Breast epithelium (tissue), 3 donors: ENCODE data around the gene ZNF558.

ENCODE experiments used
- CTCF ChIP-seq, 3 donors: fragments of 450-650 bp; IDR thresholded peaks; one replicate each; pipeline ENCODE4 v1.5.1; 2016 to 2017; ENCODE audit warnings: antibody characterized with exemption in 3 of 3, mild to moderate bottlenecking in 3 of 3, moderate library complexity in 3 of 3
- POLR2A ChIP-seq: fragments of 450-650 bp; IDR thresholded peaks from one replicate; pipeline ENCODE4 v1.6.1; 2016; ENCODE audit warnings: antibody characterized with exemption, mild to moderate bottlenecking, moderate library complexity
- POLR2AphosphoS5 ChIP-seq, 3 donors: sonication (generic); formaldehyde crosslinking; IDR thresholded peaks; one replicate each; pipeline ENCODE4 v1.6.1; 2017; ENCODE audit warnings: antibody characterized with exemption in 3 of 3

- TF ChIP-seq CTCF (IDR thresholded peaks at IDR 0.05) (no peak), POLR2AphosphoS5 (IDR thresholded peaks at IDR 0.05) (no peak), POLR2A (no peak)
These were observed 731 bp downstream of the ZNF558 start for GRCh38 chr19:8831373-8831772.
